Uterus (tissue), 2 donors: ENCODE results near the gene ACOT7.
A peak's percentile ranks its signal among the peaks of the same experiment; 100 is the strongest.

Source experiments
- POLR2A ChIP-seq, 2 donors: fragments of 450-650 bp; IDR thresholded peaks; one replicate each; pipeline ENCODE4 v1.6.1; 2016; ENCODE audit warnings: antibody characterized with exemption in 2 of 2, mild to moderate bottlenecking in 1 of 2, moderate library complexity in 1 of 2
- TF ChIP-seq, protein P1 (sequence below), 4 experiments: fragments of 200-600 bp in 2 of 4; fragments of 450-650 bp in 2 of 4; sonication (generic) in 2 of 4; IDR thresholded peaks; one replicate each; pipeline ENCODE4 v1.5.1; 2016 to 2019; ENCODE audit warnings: antibody characterized with exemption in 4 of 4, mild to moderate bottlenecking in 2 of 4, moderate library complexity in 1 of 4

DNA sequence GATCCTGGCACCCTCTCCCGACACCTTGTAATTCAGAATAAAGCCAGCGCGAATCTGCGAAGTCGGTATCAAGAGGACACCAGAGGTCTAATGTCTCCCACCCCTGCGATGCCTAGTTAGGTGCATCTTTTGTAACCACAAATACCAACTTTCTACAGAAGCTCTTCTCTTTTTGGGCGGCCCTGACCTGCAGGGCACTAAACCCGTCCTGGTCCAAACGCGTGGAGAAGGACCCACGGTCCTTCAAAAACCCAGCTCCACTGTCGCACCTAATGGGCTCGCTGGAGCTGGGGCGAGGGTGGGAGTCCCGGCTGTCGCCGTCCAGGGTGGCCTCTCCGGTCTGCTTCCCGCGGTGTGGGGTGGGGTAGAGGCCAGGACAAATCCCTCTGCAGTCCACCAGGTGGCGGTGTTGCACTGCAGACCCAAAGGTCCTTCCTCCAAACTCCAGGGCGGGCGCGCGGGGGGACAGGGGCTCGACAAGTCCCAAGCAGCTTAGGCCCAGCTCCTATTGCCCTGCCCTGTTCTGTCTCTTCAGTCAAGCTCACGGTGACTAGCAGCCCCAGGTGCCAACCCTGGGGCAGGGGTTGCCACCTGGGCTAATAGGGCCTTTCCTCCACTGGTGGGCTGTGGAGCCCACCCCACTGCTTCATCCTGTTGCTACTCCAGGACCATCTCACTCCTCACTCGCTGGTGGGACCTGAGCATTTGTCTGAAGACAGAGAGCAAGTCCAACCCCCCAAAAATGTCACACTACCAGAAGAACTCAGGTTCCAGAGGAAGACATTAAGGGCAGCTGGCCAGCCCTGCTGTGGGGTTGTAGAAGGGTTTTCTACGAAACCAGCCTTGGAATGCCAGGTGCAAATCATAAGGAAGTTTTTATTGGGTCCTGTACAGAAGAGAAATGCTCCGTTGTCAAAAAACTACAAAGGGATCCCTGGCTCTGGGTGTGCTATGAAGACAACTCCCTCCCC lies 146.8 kb downstream of the ACOT7 start:
- TF ChIP-seq, protein P1, sequence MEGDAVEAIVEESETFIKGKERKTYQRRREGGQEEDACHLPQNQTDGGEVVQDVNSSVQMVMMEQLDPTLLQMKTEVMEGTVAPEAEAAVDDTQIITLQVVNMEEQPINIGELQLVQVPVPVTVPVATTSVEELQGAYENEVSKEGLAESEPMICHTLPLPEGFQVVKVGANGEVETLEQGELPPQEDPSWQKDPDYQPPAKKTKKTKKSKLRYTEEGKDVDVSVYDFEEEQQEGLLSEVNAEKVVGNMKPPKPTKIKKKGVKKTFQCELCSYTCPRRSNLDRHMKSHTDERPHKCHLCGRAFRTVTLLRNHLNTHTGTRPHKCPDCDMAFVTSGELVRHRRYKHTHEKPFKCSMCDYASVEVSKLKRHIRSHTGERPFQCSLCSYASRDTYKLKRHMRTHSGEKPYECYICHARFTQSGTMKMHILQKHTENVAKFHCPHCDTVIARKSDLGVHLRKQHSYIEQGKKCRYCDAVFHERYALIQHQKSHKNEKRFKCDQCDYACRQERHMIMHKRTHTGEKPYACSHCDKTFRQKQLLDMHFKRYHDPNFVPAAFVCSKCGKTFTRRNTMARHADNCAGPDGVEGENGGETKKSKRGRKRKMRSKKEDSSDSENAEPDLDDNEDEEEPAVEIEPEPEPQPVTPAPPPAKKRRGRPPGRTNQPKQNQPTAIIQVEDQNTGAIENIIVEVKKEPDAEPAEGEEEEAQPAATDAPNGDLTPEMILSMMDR (IDR thresholded peaks at IDR 0.05): peak; percentile 92 to 98 (median 96)
- TF ChIP-seq POLR2A (IDR thresholded peaks at IDR 0.05): peak in 1 of 2 donors; percentile 13
